ENCODE measurements around the gene NFIC.

Gene NFIC

GRCh38 chr19:3359919-3360420 is 6.4 kb upstream of the NFIC start:
- no peak for DNase-seq

- DNase-seq, result no peak
Observed at GRCh38 chr19:3360421-3361383, 5.7 kb upstream of the NFIC start.

GRCh38 chr19:3361384-3362216 is 4.8 kb upstream of the NFIC start:
- DNase-seq, result no peak

- no peak for DNase-seq
Observed at GRCh38 chr19:3362217-3362906, 4.0 kb upstream of the NFIC start.

GRCh38 chr19:3363841-3364500 is 2.4 kb upstream of the NFIC start:
- DNase-seq, result no peak

- no peak for DNase-seq
Observed at GRCh38 chr19:3364501-3364858, 1.9 kb upstream of the NFIC start.

GRCh38 chr19:3365093-3365835 is 1.1 kb upstream of the NFIC start:
- no peak for DNase-seq

- no peak for DNase-seq
Observed at GRCh38 chr19:3366753-3367627, 607 bp downstream of the NFIC start.

GRCh38 chr19:3367628-3368440 is 1.5 kb downstream of the NFIC start:
- DNase-seq, result no peak

- DNase-seq, result no peak
Observed at GRCh38 chr19:3368441-3368795, 2.0 kb downstream of the NFIC start.

GRCh38 chr19:3368848-3369336 is 2.5 kb downstream of the NFIC start:
- no peak for DNase-seq

- no peak for DNase-seq
Observed at GRCh38 chr19:3369337-3370213, 3.2 kb downstream of the NFIC start.

GRCh38 chr19:3370214-3370720 is 3.9 kb downstream of the NFIC start:
- DNase-seq, result no peak

- DNase-seq, result no peak
Observed at GRCh38 chr19:3370728-3371591, 4.6 kb downstream of the NFIC start.

GRCh38 chr19:3372413-3372812 is 6.0 kb downstream of the NFIC start:
- no peak for DNase-seq

GRCh38 chr19:3373971-3374368 is 7.6 kb downstream of the NFIC start:
- DNase-seq, result no peak

- DNase-seq, result no peak
Observed at GRCh38 chr19:3374369-3375112, 8.2 kb downstream of the NFIC start.

Measured in NCI-H1417 treated with DMSO at 0.1 percent for 48 hours (cell line).